HG03432 (cell line): ENCODE measurements around the gene LRCOL1.
"Not testable (repeated sequence)": the region's sequence is repeated elsewhere in the genome, so short reads cannot be mapped to it uniquely, and the experiment has no call there.

Experiments
- ATAC-seq: cut with Tn5 transposase; IDR thresholded peaks from one replicate; pipeline ENCODE4 v1.9.1; 2021; ENCODE audit warnings: mild to moderate bottlenecking, moderate library complexity; ENCODE audit not compliant: unreplicated experiment

The LRCOL1 gene

DNA sequence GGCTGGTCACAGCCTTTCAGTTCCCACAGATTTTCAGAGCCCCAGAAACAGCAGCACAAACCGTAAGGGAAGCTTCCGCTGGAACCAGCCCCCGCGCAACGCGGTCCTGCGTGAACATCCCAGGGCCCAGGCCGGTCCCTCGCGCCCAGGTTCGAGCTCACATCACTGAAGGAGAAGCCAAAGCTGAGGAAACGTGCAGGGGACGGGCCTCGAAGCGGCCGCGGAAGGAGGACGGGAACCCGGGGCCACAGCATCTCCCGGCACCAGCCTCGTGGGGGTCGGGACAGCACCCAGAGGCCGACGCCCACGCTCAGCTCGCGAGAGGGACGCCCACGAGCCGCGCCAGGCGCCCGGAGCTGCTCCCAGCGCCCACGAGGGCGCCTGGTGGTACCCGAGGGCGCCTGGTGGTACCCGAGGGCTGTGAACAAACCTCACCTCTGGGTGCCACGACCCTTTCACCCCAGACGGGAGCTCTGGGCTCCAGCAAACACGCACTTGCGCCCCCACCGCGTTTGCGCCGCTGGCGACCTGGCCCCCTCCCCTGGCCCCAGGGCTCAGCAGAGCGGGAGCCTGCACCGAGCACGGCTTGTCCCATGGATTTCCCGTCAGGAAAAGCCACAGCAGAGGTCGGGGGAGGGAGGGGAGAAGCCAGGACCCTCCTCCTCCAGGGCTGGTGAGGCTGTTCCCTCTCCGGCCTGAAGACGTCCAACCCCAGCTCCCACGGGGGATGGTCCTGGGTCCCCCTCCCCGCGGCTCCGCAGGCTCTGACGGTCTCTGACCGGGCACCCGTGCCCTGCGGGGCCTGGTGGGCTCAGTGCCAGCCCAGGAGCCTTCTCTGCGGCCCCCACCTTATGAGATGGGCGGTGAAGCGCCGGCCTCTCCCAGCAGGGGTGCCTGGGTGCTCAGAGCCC, 6.9 kb downstream of the LRCOL1 start:
- ATAC-seq, result no peak

DNA sequence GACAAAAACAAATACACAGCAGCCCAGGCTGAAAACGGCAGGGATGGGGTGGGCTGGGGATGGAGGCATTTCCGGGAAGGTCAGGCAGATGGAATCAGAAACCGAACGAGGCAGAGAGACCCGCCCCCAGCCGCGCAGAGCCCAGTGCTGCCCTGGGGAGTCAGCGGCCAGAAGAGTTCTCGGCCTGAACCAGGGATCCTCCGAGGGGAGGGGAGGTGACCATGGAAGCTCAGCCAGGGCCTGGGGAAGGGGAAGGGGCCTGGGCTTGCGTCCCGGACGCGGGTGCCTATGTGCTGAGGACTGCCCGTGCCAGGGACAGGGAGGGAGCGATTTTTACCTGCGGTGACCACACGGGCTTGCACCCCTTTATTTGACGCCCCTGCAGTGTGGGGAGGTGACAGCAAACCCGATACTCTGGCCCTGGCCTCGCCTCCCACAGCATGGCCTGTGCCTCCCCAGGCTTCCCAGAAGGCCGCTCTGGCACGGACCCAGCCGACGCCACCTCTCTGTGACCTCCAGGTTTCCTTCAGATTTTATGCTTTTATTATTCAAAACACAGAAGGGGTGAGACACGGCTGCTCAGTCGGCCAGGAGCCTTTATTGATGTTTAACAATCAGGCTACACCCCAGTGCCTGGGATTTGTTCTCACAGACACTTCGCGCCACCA, 7.7 kb downstream of the LRCOL1 start:
- ATAC-seq, result no peak

DNA sequence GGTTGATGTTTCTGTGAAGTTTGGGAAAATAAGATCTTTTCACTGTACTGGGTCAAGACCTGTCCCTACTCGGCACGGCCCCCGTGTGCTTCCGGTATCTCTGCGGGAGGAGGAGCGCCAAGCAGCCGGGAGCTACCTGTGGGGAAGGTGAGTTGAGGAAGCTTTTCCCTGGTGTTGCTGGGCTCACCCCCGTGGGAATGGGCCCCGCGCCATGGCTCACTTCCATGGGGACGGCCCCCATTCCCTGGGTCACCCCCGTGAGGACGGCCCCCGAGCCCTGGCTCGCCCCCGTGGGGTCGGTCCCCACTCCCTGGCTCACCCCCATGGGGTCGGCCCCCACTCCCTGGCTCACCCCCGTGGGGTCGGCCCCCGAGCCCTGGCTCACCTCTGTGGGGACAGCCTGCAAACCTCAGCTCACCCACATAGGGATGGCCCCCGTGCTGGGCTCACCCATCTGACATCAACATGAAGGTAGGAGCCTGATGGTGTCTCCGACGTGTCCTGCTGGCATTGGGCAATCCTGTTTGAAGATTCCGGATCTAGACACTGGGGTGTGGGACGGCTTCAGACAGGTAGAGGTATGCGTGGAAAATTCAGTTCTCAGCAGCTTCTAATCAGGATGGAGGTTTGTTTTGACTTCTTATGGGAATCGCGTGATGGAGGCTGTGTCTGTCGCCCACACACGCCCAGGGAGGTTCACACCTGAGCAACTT, 9.1 kb downstream of the LRCOL1 start:
- ATAC-seq, result no peak

DNA sequence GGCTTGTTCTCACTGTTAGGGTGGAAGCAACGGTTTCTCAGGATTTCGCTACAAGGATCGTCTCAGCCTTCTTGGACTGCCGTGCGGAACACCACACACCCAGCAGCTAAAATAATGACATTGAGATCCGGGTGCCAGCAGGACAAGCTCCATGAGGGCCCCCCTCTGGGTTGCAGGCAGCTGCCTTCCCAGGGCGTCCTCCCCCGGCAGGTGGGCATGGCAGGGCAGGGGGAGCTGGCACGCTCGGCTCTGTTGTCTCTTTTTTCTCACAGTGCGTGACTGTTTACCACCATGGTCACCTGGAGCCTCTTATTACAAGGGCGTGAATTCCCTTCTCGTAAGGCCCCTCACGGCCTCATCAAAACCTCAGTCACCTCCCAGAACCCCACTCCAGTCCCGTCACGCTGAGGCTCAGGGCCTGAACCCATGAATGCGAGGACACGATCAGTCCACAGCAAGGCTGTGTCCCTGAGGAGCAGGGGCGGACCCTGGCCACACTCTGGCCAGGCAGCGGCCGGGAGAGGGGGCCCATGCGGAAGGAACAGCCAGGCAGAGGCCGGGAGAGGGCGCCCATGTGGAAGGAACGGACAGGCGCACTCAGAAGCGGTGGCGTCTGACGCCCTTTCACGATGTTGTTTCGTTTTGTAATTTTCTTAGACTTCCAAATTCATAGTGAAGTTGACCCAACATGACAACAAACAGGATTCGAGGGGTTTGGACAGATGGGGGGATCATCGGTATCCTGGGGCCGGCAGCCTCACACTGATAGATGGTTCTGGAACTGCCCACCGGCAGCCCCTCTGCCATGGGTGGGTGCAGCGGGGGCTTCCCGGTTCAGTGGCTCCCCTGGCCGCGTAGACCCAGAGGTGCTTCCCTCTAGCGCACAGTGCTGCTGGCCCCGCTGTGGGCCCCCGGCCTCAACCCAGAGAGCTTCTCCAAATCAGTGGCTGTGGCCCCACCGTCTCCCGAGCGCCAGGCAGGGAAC, 10.0 kb downstream of the LRCOL1 start:
- no peak for ATAC-seq

DNA sequence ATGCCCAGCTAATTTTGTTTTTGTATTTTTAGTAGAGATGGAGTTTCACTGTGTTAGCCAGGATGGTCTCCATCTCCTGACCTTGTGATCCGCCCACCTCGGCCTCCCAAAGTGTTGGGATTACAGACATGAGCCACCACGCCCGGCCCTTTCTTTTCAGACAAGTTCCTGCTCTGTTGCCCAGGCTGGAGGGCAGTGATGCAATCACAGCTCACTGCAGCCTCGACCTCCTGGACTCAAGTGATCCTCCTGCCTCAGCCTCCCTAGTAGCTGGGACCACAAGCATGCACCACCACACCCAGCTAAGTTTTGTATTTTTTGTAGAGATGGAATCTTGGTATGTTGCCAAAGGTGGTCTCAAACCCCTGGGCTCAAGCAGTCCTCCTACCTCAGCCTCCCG, 10.9 kb downstream of the LRCOL1 start:
- ATAC-seq, result not testable (repeated sequence)

DNA sequence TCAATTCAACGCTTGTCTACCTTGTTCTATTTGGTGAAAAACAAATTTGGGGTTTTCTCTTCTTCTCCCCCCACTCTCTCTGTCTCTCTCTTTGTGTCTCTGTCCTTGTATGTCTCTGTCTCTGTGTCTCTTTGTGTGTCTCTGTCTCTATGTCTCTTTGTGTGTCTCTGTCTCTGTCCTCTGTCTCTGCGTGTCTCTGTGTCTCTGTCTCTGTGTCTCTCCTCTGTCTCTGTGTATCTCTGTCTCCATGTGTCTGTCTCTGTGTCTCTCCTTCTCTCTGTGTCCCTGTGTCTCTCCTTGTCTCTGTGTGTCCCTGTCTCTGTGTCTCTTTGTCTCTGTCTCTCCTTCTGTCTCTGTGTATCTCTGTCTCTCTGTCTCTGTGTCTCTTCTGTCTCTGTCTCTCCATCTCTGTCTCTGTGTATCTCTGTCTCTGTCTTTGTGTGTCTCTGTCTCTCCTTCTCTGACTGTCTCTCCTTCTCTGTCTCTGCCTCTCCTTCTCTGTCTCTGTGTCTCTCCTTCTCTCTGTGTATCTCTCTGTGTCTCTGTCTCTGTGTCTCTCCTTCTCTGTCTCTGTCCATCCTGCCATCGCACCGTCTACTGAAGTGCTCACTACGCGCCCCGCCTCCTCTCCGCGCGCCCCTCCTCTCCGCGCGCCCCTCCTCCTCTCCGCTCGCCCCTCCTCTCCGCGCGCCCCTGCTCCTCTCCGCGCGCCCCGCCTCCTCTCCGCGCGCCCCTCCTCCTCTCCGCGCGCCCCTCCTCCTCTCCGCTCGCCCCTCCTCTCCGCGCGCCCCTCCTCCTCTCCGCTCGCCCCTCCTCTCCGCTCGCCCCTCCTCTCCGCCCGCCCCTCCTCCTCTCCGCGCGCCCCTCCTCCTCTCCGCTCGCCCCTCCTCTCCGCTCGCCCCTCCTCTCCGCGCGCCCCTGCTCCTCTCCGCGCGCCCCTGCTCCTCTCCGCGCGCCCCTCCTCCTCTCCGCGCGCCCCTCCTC, 12.8 kb downstream of the LRCOL1 start:
- no peak for ATAC-seq

DNA sequence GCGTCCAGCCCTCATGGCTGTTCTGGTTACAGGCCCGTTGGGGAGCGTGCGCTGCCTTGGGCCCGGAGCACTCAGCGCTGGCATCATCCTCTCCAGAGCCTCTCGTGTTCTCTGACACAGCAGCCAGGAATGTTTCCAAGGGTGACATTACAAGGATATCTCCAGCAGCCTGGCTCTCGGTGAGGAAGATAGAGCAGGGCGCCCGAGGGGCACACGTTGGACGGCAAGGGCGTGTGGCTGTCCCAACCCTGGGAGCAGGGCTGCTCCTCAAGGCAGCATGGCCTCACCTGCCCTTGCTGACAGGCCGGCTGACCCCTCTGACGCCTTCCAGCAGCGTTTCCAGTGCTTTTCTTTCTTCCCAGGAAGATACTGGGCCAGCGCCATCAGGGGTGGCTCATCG, 14.4 kb downstream of the LRCOL1 start:
- no peak for ATAC-seq

DNA sequence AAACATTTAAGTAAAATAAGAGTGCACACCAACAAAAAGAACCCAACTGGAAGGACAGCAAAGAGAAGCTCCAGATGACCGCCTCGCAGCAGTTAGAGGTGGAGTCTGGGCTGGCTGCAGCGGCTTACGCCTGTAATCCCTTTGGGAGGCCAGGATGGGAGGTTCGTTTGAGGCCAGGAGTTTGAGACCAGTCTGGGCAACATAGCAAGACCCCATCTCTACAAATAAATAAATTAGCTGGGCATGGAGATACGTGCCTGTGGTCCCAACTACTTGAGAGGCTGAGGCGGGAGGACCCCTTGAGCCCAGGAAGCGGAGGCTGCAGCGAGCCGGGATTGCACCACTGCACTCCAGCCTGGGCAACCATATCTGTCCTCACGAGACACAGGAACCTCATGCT, 15.2 kb downstream of the LRCOL1 start:
- ATAC-seq, result no peak

DNA sequence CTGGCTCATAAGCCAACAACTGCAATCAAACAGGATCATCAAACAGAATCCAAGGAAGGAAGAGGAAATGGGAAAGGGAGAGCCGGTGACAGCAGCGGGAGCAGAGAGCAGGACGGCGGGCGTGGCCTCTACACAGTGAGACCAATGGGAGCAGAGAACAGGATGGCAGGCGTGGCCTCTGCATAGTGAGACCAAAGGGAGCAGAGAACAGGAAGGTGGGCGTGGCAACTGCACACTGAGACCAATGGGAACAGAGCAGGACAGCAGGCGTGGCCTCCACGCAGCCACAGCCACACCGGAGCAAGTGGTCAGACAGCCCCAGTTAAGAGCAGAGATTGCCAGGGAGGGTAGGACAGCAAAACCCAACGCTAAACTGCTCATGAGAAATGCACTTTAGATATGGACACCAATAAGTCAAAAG, 16.4 kb downstream of the LRCOL1 start:
- peak; percentile 44 for ATAC-seq

DNA sequence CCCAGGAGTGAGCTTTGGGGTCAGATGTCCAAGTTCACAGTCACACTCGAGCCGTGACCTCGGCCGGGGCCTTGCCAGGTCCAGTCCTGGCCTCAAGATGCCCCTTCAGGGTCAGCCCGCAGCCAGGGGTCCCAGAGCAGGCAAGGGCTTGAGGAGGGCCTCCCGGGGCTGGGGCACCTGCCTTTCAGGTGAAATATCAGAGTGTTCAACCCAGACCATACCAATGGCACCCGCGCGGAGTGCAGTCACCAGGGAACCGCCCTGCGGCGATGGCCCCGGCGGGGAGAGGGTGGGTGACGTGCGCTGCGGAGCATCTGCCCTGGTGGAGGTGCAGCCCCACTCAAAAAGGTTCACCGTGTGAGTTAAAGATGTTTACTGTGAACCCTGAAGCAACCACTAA, 16.9 kb downstream of the LRCOL1 start:
- ATAC-seq, result no peak

DNA sequence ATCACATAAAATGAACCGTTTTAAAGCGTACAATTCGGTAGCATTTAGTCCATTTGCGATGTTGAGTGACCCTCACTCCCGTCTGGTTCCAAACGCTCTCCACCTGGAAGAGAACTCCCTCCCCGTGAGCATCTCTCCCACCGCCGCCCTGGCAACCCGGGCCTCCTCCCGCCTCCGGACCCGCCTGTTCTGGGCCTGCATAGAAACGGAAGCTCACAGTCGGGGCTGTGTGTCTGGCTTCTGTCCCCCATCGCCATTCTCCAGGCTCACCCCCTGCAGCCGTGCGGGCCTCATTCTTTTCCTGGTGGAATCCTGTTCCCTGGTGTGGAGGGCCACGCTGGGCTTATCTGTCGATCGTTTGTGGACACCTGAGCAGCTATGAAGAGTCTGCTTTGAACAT, 17.3 kb downstream of the LRCOL1 start:
- no peak for ATAC-seq

DNA sequence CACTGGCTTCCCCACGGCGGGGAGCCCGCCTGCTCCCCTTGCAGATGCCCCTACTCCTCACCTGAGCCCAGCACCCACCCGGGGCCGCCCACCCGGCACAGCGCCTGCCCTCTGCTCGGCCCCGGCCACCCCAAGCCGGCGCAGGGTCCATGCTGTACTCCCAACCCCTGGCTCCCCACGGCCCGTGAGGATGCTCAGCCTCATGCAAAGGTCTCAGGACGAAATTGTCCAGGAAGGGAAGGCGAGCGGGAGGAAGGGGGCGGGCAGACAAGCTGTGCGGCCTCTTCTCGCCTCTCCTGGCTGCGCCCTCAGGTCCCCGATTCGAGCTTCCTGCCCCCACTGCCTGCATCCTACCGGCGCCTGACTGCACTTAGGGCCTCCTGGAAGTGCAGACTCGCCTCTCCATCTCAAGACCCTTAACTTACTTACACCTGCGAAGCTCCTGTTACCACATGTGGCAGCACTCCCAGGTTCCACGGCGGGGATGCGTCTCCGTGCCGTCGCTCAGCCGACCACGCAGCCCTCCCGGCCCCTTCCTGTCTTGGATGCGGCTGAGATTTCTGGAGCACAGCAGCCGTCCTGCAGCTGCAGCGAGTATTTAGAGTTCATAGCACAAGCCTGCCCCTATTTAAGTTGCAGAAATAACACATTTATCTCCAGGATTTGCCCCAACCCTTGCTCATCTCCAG, 18.0 kb downstream of the LRCOL1 start:
- ATAC-seq, result no peak

DNA sequence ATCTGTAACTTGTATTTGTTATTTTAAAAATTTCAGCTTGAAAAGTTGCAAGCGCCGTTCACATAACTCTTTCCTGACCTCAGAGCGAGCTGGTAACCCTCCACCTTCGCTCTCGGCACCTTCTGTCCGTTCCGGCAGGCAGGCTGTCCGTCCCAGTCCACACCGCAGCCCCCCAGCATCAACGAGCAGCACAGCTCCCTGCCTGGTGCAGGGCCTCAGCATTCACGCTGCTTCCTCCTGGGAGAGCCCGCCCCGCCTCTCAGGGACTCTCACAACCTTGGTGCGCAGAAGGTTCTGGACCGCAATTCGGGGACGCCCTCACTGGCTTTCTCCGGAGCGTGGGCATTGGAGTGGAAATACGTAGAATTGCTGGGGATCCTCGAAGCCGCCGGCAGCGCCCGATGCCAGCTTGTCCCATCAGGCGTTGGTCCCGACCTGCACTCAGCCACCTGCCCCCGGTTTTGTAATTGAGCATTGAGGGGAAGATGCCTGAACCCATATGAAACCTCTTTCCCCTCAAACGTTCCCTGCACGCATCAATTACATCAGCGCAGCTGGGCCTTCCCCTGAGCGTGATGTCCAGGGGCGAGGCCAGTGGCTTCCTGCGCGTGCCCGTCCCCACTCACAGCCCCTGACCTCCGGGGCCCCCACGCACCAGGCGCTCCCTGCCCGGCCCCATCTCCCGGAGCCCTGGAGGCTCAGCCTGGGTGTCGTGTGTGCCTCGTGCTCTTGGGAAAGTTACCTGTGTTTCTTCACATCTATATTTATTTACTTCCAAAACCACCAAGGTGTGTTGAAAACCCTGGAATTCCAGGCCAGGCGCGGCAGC, 19.1 kb downstream of the LRCOL1 start:
- no peak for ATAC-seq

DNA sequence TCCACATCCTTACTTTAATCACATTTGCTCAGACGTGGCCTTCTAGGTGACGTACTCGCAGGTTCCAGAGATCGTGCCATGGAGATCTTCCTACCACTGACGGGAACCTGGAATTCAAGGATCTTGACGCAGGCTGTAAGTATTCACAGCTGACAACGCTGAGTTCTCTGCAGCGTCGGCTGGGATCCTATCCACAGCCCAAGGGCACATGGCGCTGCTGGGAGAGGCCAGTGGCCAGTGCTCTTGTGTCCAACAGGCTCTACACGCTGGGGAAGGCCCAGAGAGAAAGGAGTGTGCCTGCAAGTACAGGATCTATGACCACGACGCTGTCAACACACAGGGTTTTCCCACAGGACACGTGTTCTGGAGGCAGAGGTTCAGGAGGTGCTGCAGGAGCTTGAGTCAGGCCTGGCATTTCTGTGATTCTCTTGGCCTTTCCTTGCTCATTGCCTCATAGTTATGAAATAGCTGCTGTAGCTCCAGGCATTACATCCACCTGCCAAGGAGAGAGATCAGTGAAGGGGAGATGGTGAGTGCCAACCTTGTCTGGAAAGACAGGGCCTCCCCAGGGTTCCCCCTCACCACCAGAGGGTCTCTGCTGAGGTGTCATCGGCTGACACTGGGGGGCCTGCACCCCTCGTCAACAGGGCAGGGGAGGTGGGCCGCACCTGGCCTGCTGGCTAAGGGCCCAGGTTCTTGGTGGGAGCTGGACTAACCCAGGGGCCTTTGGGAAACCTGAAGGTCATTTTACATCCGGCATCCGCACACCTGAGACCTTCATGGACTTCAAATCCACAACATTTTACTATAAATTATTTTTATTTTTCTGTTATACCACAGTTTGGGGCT, 21.3 kb downstream of the LRCOL1 start:
- no peak for ATAC-seq

DNA sequence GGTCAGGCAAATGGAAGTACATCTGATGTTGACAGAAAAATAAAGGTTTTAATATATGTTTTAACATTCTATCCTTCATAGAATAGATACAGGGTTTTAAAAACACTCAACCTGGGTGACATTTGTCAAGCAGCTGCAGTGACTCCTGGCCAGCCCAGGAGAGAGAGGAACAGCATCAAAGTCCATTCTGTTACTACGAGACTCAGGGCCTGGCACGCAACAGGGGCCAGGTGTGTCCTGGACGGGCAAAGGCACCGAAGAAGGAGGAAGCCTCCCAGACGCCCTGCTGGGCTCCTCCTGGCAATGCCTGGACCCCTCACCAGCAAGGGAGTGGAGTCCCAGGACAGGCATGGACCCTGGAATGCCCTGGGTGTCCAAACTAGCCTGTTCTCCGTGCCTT, 22.1 kb downstream of the LRCOL1 start:
- no peak for ATAC-seq

DNA sequence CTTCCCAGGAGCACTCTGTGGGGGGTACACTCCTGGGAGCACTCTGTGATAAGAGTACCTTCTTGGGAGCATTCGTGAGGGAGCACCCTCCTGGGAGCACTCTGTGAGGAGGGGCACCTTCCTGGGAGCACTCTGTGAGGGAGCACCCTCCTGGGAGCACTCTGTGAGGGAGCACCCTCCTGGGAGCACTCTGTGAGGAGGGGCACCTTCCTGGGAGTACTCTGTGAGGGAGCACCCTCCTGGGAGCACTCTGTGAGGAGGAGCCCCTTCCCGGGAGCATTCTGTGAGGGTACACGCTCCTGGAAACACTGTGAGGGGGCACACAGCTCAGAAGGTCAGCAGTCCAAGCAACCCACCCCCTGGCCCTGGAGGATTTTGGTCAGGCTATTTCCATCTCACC, 22.6 kb downstream of the LRCOL1 start:
- no peak for ATAC-seq

DNA sequence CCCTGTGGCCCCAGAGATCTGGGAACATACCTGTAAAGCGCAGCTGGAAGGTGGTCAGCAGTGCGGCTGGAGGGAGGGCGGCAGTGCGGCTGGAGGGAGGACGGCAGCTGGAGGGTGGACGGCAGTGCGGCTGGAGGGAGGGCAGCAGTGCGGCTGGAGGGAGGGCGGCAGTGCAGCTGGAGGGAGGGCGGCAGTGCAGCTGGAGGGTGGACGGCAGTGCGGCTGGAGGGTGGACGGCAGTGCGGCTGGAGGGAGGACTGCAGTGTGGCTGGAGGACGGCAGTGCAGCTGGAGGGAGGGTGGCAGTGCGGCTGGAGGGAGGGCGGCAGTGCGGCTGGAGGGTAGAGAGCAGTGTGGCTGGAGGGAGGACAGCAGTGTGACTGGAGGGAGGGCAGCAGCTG, 23.5 kb downstream of the LRCOL1 start:
- ATAC-seq, result no peak
